HG02610 (cell line): ENCODE data around the gene ASB10.

Experiments used
- ATAC-seq: cut with Tn5 transposase; IDR thresholded peaks from one replicate; pipeline ENCODE4 v1.9.1; 2021; ENCODE audit warnings: mild to moderate bottlenecking, moderate library complexity; ENCODE audit not compliant: unreplicated experiment

Gene ASB10, protein sequence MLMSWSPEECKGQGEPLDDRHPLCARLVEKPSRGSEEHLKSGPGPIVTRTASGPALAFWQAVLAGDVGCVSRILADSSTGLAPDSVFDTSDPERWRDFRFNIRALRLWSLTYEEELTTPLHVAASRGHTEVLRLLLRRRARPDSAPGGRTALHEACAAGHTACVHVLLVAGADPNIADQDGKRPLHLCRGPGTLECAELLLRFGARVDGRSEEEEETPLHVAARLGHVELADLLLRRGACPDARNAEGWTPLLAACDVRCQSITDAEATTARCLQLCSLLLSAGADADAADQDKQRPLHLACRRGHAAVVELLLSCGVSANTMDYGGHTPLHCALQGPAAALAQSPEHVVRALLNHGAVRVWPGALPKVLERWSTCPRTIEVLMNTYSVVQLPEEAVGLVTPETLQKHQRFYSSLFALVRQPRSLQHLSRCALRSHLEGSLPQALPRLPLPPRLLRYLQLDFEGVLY

DNA sequence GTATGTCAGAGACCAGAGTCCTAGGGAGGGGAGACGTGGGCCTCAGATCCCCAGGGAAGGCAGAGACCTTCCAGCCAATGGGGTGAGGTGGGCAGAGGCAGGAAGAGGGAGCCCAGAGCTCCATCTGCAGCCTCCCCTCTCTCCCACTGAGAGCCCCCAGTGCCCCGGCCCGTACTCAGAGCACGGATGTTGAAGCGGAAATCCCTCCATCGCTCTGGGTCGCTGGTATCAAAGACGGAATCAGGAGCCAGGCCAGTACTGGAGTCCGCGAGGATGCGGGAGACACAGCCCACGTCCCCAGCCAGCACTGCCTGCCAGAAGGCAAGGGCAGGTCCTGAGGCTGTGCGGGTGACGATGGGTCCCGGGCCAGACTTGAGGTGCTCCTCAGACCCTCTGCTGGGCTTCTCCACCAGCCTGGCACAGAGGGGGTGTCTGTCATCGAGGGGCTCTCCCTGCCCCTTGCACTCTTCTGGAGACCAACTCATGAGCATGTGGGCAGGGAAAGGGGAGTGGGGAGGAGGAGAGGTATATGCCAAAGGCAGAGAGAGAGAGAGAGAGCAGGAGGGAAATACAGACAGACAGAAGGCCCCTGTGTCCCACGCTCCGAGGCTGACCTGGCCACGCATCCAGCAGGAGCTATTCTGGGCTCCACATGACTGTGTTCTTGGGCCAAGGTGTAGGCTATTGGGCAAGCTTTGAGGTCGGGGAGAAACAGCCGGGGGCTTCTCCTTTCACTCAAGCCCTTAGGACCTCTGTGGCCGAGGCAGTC is at the start of gene ASB10:
Gene ASB10, minus strand, starts transcription at position 611 of the 769 bp plus-strand sequence. Its CDS starts 120 bp downstream, at position 491.
- no peak for ATAC-seq

DNA sequence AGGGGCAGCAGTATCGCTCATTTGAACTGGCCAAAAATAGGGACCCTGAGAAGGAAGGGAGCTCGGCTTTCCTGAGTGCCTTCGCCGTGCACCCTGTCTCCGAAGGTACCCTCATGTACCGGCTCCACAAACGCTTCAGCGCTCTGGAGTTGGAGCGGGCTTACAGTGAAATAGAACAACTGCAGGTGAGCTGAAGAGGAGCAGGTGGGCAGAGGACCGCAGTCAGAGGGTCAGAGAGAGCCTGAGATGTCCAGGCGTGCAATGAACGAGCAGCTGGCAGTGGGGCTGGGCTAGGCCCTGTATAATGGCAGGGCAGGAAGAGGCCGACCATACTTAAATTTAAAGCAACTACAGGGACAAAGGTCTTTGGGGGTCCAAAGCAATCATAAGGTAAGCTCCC is 49.4 kb upstream of the ASB10 start:
- no peak for ATAC-seq

- no peak for ATAC-seq
Observed at GRCh38 chr7:151235091-151235787, 48.2 kb upstream of the ASB10 start.

DNA sequence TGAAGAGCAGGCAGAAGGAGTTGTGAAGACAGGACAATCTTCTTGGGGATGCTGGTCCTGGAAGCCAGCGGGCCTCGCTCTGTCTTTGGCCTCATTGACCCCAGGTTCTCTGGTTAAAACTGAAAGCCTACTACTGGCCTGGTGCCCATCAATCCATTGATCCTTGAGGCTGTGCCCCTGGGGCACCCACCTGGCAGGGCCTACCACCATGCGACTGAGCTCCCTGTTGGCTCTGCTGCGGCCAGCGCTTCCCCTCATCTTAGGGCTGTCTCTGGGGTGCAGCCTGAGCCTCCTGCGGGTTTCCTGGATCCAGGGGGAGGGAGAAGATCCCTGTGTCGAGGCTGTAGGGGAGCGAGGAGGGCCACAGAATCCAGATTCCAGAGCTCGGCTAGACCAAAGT is 46.8 kb upstream of the ASB10 start:
- no peak for ATAC-seq

DNA sequence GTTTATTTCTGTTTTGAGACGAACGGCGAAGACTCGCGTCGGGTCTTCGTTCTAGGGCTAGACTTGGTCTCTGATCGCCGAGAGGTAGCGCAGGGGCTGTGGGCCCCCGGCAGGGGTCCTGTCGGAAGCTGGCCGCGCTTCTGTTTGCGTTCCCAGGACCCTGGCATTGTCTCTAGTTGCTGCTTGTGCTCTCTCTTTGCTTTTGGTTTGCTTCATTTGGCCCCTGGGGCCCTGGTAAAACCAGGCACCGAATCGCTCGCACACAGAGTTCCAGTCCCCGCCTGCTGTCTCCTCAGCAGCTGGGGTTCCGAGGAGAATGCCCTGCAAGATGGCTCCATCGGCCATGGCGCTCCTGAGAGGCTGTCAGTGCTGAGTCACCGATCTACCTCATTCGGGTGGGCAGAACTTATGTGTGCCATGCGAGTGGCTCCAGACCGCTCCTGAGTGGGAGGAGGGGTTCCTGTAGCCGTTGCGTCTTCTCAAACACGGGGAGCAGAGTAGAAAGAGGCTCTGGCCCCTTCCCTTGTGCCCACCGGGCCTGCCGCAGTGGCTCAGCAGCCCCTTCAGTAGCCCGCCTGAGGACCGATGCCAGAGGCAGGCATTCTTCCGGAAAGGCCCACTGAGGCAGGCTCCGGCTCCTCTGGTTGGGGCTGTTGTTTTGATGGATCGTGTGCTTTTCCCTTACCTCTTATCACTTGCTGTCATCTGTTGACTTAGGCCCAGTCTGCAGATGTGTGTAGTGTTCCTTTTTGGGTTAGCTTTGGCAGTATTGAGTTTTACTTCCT is 46.1 kb upstream of the ASB10 start:
- no peak for ATAC-seq

- ATAC-seq: peak; percentile 98
Observed at GRCh38 chr7:151232091-151232916, 45.3 kb upstream of the ASB10 start, which contains the start of gene CHPF2. Gene CHPF2, plus strand, starts transcription at chr7:151232483. Its CDS starts 1,529 bp downstream, at chr7:151234012.

DNA sequence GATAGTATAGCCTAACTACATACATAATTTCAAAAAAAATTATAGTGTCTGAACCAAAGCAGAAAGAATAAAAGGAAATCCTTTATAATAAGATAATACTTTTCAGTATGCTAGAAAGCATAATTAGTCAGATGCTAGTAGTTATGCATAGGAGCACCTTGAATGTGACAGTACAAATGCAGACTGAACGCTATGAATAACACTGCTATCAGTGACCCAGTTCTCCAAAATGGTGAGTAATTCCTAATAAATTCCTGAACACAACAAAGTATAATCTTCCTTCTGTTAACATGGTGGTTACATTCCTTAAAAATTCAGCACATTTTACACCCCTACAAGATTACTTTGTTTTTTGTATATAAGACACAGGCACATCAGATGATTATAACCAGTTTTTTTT is 44.0 kb upstream of the ASB10 start:
- ATAC-seq: no peak

- no peak for ATAC-seq
Observed at GRCh38 chr7:151229249-151229648, 42.2 kb upstream of the ASB10 start.

GRCh38 chr7:151228024-151228866 is 41.2 kb upstream of the ASB10 start:
- no peak for ATAC-seq

DNA sequence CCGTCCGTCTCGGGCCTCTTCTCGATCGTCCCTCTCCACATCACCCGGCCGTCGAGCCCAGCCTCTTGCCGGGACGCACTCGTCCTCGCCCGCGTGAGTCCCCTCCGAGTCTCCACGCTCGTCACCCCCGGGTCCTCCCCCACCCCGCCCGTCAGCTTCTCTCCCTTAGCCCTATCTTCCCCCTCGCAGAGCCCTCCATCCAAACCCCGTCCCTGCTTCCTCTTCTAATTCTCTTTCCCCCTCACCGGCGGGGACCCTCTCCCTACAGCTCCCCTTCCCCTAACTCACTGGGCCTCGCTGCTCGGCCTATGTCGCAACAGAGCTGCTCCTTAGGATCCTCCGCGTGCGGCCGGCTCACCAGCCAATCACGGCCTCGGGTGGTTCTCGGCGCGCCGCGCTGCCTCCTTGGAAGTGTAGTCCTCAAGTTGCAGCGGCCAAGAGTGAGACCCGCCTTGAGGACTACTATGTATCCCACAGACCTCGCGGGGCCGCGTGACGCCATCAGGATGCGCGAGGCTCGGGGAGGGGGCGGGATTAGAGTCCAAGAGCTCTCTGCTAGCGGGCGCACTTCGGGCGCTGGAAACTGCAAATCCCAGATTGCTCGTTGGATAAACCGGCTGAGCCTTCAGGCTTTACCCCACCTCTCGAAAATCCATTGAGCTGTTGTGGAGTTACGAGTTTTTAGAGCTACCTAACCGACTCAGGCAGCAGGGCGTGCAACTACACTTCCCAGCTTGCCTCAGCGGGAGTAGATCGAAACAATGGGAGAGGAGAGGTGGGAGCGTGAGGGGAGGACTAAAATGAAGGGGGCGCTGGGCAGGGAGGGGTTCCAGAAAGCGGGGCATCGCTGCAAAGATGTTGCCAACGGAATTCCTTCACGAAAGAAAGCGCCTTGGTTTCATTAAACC is 40.1 kb upstream of the ASB10 start, which contains the start of gene ABCF2:
Gene ABCF2, minus strand, starts transcription at position 331 of the 908 bp plus-strand sequence. CDS start 747 bp downstream, outside the sequence.
- ATAC-seq: peak; percentile 100

DNA sequence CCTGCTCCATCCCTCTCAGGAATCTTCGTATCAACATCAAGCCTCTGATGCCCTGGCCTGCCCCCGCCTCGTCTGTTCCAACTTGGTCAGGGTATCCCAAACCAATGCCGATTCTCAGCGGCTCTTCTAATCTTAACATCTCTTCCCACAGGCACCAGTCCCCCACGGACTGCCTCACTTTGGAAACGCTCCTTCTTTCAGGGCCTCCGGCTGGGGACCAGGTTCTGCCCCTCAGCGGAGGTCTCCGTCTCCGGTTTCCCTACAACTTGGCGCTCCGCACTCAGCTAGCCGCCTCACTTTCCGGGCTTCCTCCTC is 39.5 kb upstream of the ASB10 start:
- ATAC-seq: peak; percentile 2

- no peak for ATAC-seq
Observed at GRCh38 chr7:151225948-151226510, 39.0 kb upstream of the ASB10 start.

DNA sequence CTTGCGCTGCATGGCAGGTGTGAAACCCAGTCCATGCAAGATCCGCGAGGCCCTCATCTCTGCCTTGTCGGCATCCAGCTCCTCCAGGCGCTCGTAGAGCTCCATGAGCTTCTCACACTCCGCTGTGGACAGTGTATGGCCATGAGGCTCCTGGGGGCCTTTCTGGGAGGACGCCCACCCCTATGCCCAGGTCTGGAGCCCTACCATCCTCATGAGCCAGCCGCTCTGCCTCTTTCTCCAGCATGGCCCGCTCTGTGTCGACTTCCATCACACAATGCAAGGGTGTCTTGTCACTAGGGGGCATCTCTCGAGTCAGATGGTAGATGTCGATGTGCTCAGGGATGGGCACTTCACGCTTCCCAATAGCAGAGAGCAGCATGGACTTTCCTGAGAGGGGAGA is 36.7 kb upstream of the ASB10 start:
- ATAC-seq: no peak

GRCh38 chr7:151218170-151218569 is 31.1 kb upstream of the ASB10 start:
- ATAC-seq: no peak

DNA sequence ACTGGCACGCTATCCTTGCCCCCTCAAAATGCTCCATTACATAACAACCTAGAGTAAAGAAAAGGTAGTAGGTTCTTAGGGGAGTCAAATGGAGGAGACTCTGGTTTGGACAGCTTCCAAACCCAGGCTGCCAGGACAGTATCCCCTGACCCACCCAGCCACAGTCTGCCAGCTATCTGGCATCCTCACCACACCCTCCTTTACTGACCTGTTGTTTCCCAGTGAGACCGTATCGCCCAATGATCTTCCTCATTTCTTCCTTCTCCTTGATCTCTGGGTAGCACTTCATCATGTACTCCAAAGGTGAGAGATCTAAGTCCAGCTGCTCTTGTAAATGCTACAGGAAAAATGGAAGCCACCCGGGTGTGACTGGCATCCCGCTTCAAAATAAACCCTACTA is 28.3 kb upstream of the ASB10 start:
- no peak for ATAC-seq

- ATAC-seq: no peak
Observed at GRCh38 chr7:151213826-151214225, 26.8 kb upstream of the ASB10 start.

DNA sequence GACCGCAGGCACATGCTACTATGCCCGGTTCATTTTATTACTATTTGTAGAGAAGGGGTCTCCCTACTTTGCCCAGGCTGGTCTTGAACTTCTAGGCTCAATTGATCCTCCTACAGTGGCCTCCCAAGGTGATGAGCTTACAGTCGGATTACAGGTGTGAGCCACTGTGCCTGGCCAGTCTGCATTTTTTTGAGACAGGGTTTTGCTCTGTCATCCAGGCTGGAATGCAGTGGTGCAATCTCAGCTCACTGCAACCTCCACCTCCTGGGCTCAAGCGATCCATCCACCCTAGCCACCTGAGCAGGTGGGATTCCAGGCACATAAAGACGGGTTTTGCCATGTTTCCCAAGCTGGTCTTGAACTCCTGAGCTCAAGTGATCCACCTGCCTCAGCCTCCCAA is 25.6 kb upstream of the ASB10 start:
- no peak for ATAC-seq
